GM19467 (cell line): ENCODE data around the gene LRRTM3.

Experiments
- ATAC-seq: cut with Tn5 transposase; IDR thresholded peaks from one replicate; pipeline ENCODE4 v1.9.1; 2021; ENCODE audit warnings: mild to moderate bottlenecking, moderate library complexity; ENCODE audit not compliant: unreplicated experiment

The LRRTM3 gene

DNA sequence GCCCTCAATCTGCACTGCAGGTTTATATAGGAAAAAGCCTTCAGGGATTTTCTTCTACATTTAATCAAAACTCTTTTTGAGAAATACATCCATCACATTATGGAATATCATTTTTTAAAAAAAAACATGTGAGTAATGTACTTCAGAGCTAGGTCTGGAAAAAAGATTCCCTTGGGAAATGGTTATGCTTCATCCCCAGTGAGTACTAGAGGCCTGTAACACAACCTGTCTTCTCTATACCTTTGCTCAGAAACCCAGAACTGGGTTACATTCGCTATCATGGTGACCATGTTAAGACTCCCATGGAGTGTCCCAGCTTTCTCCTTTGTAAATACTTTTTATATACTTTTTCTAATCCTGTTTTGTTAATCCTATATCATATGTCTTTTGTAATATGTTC, 186.9 kb downstream of the LRRTM3 start:
- ATAC-seq, result no peak

- no peak for ATAC-seq
These were observed 189.1 kb downstream of the LRRTM3 start for GRCh38 chr10:67114945-67115344.

DNA sequence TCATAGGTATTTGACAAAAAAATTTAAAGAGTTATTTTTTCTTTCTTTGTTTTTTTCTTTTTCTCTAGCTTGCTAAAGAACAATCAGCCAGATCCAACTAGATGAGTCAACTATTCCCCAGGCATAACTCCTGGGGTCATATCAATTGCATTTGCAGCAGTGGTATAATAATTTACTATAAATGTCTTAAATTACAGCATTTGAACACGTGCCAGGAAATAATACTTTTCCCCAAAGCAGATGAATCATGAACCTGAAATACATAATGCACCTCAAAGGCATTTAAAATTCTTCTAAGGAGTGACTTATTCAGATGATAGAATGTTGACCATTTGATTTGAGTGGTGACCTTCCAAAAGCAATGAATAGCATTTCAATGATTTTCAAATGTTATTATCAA, 190.1 kb downstream of the LRRTM3 start:
- ATAC-seq, result no peak

- no peak for ATAC-seq
These were observed 193.8 kb downstream of the LRRTM3 start for GRCh38 chr10:67119651-67120050.

DNA sequence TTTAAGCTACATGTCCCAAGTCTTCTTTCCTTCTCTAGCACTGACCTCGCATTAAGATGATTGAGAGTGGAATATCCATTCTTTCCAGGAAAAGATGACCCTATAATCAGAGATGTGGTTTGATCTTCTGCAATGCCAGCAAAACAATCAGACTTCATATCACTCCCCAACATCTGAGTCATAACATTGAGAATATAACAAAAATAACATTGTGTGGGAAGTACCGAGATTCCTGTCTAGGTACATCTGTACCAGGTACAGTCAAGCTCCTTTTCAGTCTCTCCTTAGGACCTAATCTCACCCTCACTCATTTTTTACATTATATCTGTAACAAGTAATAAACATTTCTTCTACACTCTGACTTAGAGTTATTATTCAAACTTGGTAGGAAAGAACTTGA, 201.6 kb downstream of the LRRTM3 start:
- no peak for ATAC-seq

GRCh38 chr10:67140641-67141040, 214.8 kb downstream of the LRRTM3 start:
- ATAC-seq, result no peak

GRCh38 chr10:67141300-67141699, 215.5 kb downstream of the LRRTM3 start:
- ATAC-seq, result no peak

DNA sequence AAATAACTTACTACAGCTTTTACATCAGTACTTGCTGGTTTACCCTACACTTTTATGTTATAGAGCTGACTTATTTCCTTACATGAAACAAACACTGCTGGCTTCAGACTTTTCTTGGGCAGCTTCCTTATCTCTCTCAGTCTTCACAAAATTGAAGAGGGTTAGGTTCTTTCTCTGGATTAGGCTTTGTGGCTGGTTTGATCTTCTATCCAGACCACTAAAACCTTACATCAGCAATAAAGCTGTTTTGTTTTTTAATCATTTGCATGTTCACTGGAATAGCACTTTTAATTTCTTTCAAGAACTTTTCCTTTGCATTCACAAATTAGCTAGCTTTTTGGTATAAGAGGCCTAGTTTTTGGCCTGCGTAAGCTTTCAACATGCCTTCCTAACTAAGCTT, 218.7 kb downstream of the LRRTM3 start:
- ATAC-seq, result no peak
